SK-N-SH (cell line): ENCODE results near the gene LDHD. TPM values are rescaled to one million over a fixed set of nuclear protein-coding genes. Genes with fewer than 3 reads are reported as not detected.

ENCODE experiments used
- CTCF ChIA-PET: fragments of 300-600, 350-600 bp; formaldehyde crosslinking; extraction: SDS; loops from one replicate; lab custom pipeline; 2021; lab: Yijun Ruan, JAX
- POLR2A ChIA-PET: fragments of 350-600 bp; sonication (Branson Sonifier 250); formaldehyde crosslinking; extraction: SDS; loops from one replicate; lab custom pipeline; 2020; ENCODE audit warnings: antibody characterized with exemption, inconsistent platforms; lab: Yijun Ruan, JAX
- DNase-seq: peaks from one replicate; pipeline ENCODE4 v3.0.0; 2012
- H2AFZ ChIP-seq: fragments of 200-600 bp; sonication (generic); 2 replicates; pipeline ENCODE4 v1.8.1; 2016; ENCODE audit warnings: antibody characterized with exemption, mild to moderate bottlenecking, low read depth
- H3F3A ChIP-seq: fragments of 200-600 bp; sonication (generic); replicated peaks from 2 replicates; pipeline ENCODE3; 2016; ENCODE audit warnings: antibody characterized with exemption, mild to moderate bottlenecking; ENCODE audit not compliant: insufficient read depth
- H3K27ac ChIP-seq, 2 experiments: fragments of 200-500 bp in 1 of 2; fragments of 200-600 bp in 1 of 2; sonication (Bioruptor generic) in 1 of 2; sonication (generic), shearing (Covaris generic) in 1 of 2; 2 replicates each; pipeline versions ENCODE4 v1.5.1 to v1.6.1; 2014 to 2016; ENCODE audit warnings: low read depth in 2 of 2, inconsistent platforms in 1 of 2, low read length in 1 of 2, mild to moderate bottlenecking in 1 of 2, mixed read lengths in 1 of 2
- H3K27me3 ChIP-seq: fragments of 200-600 bp; sonication (generic), shearing (Covaris generic); 2 replicates; pipeline ENCODE4 v1.6.1; 2016; ENCODE audit warnings: mixed run types; ENCODE audit not compliant: insufficient read depth
- H3K36me3 ChIP-seq, 2 experiments: fragments of 200-500 bp in 1 of 2; fragments of 200-600 bp in 1 of 2; sonication (Bioruptor generic) in 1 of 2; sonication (generic) in 1 of 2; replicated peaks in 1 of 2; 2 replicates each; pipeline versions ENCODE3 to v1.5.1; 2014 to 2016; ENCODE audit warnings: low read length in 1 of 2, mild to moderate bottlenecking in 1 of 2; ENCODE audit not compliant: insufficient read depth in 2 of 2, control insufficient read depth in 1 of 2
- H3K4me1 ChIP-seq, 2 experiments: fragments of 200-500 bp in 1 of 2; fragments of 200-600 bp in 1 of 2; sonication (Bioruptor generic) in 1 of 2; sonication (generic), shearing (Covaris generic) in 1 of 2; 2 replicates each; pipeline versions ENCODE4 v1.5.1 to v1.6.1; 2014 to 2016; ENCODE audit warnings: low read depth in 1 of 2, low read length in 1 of 2, mixed run types in 1 of 2; ENCODE audit not compliant: insufficient read depth in 2 of 2, control insufficient read depth in 1 of 2
- H3K4me2 ChIP-seq: fragments of 200-600 bp; sonication (generic), shearing (Covaris generic); 2 replicates; pipeline ENCODE4 v1.6.1; 2017; ENCODE audit warnings: mixed run types
- H3K4me3 ChIP-seq, 2 experiments: fragments of 200-500 bp in 1 of 2; fragments of 200-600 bp in 1 of 2; sonication (Bioruptor generic) in 1 of 2; sonication (generic), shearing (Covaris generic) in 1 of 2; 2 replicates each; pipeline versions ENCODE4 v1.5.1 to v1.8.1; 2014 to 2016; ENCODE audit warnings: low read depth in 2 of 2, inconsistent platforms in 1 of 2, low read length in 1 of 2, mild to moderate bottlenecking in 1 of 2, mixed read lengths in 1 of 2, moderate library complexity in 1 of 2
- H3K79me2 ChIP-seq: fragments of 200-600 bp; sonication (generic); 2 replicates; pipeline ENCODE4 v1.8.1; 2017; ENCODE audit warnings: mild to moderate bottlenecking; ENCODE audit not compliant: insufficient read depth
- H3K9ac ChIP-seq: fragments of 200-600 bp; sonication (generic); 2 replicates; pipeline ENCODE4 v1.6.1; 2017; ENCODE audit warnings: mixed run types
- H3K9me2 ChIP-seq: fragments of 200-600 bp; sonication (generic); 2 replicates; pipeline ENCODE4 v1.6.1; 2017; ENCODE audit warnings: mixed run types
- H3K9me3 ChIP-seq: fragments of 200-600 bp; sonication (generic); 2 replicates; pipeline ENCODE4 v1.6.1; 2017; ENCODE audit warnings: mixed run types, mild to moderate bottlenecking, moderate library complexity
- H4K20me1 ChIP-seq: fragments of 200-600 bp; sonication (generic); 2 replicates; pipeline ENCODE4 v1.6.1; 2017; ENCODE audit warnings: mild to moderate bottlenecking, mixed run types; ENCODE audit not compliant: insufficient read depth
- ELF1 ChIP-seq: IDR thresholded peaks from 2 replicates; pipeline ENCODE4 v1.4.0; 2012
- EP300 ChIP-seq, 2 experiments: IDR thresholded peaks; 2 replicates each; pipeline versions ENCODE4 v1.4.0 to v1.6.1; 2012; ENCODE audit warnings: borderline replicate concordance in 1 of 2, low read depth in 1 of 2, low read length in 1 of 2
- GABPA ChIP-seq: IDR thresholded peaks from 2 replicates; pipeline ENCODE4 v1.4.0; 2012; ENCODE audit warnings: low read depth, mild to moderate bottlenecking
- JUND ChIP-seq: IDR thresholded peaks from 2 replicates; pipeline ENCODE4 v1.4.0; 2012
- NRF1 ChIP-seq: IDR thresholded peaks from 2 replicates; pipeline ENCODE4 v1.6.1; 2012; ENCODE audit warnings: low read depth, mild to moderate bottlenecking, low read length
- RAD21 ChIP-seq: IDR thresholded peaks from 2 replicates; pipeline ENCODE4 v1.6.1; 2012; ENCODE audit warnings: mild to moderate bottlenecking, low read length
- RCOR1 ChIP-seq: fragments of 150-350 bp; IDR thresholded peaks from 2 replicates; pipeline ENCODE4 v1.6.1; 2017; ENCODE audit warnings: antibody characterized with exemption, low read length
- RXRA ChIP-seq: IDR thresholded peaks from 2 replicates; pipeline ENCODE4 v1.4.0; 2012; ENCODE audit warnings: low read depth, mild to moderate bottlenecking, borderline replicate concordance
- SIN3A ChIP-seq: IDR thresholded peaks from 2 replicates; pipeline ENCODE4 v1.6.1; 2012; ENCODE audit warnings: low read depth, mild to moderate bottlenecking, low read length, moderate library complexity, borderline replicate concordance
- SMC3 ChIP-seq: IDR thresholded peaks from 2 replicates; pipeline ENCODE4 v1.6.1; 2012; ENCODE audit warnings: low read depth, low read length, improper control_type of control experiment
- TAF1 ChIP-seq: IDR thresholded peaks from 2 replicates; pipeline ENCODE4 v1.6.1; 2012; ENCODE audit warnings: low read depth, mild to moderate bottlenecking, low read length, moderate library complexity, borderline replicate concordance
- TCF12 ChIP-seq: IDR thresholded peaks from 2 replicates; pipeline ENCODE4 v1.4.0; 2012
- WGBS: methylation state at CpG from one replicate; pipeline ENCODE4 v1.1.6; 2017; ENCODE audit warnings: low lambda C conversion rate; 5-methylcytosine and 5-hydroxymethylcytosine counted together
- polyA plus RNA-seq, 3 experiments: library from polyadenylated mRNA; depleted of rRNA; stranded (reverse); fragments of >200 nt; gene quantifications; 2 replicates each; pipeline ENCODE4 v1.2.3, GENCODE V29; 2012
- TF ChIP-seq, protein P1 (sequence below): IDR thresholded peaks from 2 replicates; pipeline ENCODE4 v1.4.0; 2012; ENCODE audit warnings: low read depth
- TF ChIP-seq, protein P2 (sequence below): fragments of 200-600 bp; sonication (generic); IDR thresholded peaks from 2 replicates; pipeline ENCODE4 v1.6.1; 2017; ENCODE audit warnings: antibody characterized with exemption, mild to moderate bottlenecking, moderate library complexity
- TF ChIP-seq, protein P3 (sequence below): IDR thresholded peaks from 2 replicates; pipeline ENCODE4 v1.4.0; 2012; ENCODE audit warnings: low read depth, borderline replicate concordance
- TF ChIP-seq, protein P4 (sequence below): IDR thresholded peaks from 2 replicates; pipeline ENCODE4 v1.4.0; 2012; ENCODE audit warnings: low read depth, borderline replicate concordance
- TF ChIP-seq, protein P5 (sequence below): IDR thresholded peaks from 2 replicates; pipeline ENCODE4 v1.6.1; 2012; ENCODE audit warnings: mild to moderate bottlenecking, low read depth, low read length, moderate library complexity

LDHD gene
- polyA plus RNA-seq, 1 of the 3 experiments (the other 2 are of a cell fraction) = 0.53 TPM

DNA sequence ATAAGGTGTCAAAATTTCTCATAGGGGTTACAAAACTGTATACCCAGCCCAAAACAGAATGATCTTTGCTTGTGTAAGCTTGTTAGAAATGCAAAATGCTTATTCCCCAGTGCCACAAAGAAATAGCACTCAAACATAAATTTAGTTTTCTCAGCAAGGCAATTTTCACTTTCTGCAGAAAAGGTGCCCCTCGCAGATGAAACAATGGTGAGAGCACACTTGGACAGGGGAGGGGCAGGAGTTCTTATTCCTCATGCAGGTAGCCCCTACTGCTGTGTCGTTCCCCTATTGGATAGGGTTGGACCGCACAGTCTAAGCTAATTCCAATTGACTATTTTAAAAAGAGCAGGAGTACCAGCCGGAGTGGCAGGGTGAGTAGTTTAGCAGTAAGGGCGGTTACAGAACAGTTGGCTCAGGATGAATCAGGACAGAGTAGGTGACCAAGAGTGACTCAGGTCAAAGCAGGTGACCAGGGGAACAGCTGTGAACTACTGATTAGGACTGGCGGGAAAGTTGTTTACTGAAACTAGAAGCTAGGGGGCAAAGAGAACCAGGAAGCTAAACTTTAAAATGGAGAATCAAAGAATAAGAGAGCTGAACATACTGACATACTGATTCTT is 5.5 kb upstream of the LDHD start:
- H3K36me3 ChIP-seq = no peaks in the 10 kb centered on the region
- H2AFZ ChIP-seq = no peak overlapping the region
- no peaks in the 10 kb centered on the region for H3K79me2 ChIP-seq
- H4K20me1 ChIP-seq = no peaks in the 10 kb centered on the region
- no peak overlapping the region for H3K27ac ChIP-seq
- 0 out of 2 replicates have a peak, but pooled peaks cover 8% of the 10 kb centered on the region for H3K9me3 ChIP-seq
- CTCF ChIA-PET = interaction anchor here (1.0 to 2.4 kb wide), 4 partner anchors 11 to 310 kb away, joined by 3 to 11 read pairs (median 6); partner anchors contain the start of gene ZNRF1
- H3F3A ChIP-seq = no peaks in the 10 kb centered on the region
- DNase-seq = no peak
- no peaks in the 10 kb centered on the region for H3K27me3 ChIP-seq
- H3K4me2 ChIP-seq = no peak overlapping the region
- H3K9ac ChIP-seq = no peak overlapping the region
- no peaks in the 10 kb centered on the region for H3K4me1 ChIP-seq
- WGBS = 69% methylated on average over 6 of the region's 6 CpGs
- POLR2A ChIA-PET = no interaction called here
- TF ChIP-seq RCOR1 = no peak
- TF ChIP-seq, protein P1, sequence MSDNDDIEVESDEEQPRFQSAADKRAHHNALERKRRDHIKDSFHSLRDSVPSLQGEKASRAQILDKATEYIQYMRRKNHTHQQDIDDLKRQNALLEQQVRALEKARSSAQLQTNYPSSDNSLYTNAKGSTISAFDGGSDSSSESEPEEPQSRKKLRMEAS = no peak
- no peak for TF ChIP-seq GABPA
- TF ChIP-seq JUND = no peak
- TF ChIP-seq SIN3A = no peak
- no peak for TF ChIP-seq RAD21
- no peak for TF ChIP-seq EP300 (IDR thresholded peaks at IDR 0.05; ENCODE audit: borderline replicate concordance in 1 of 2, low read depth in 1 of 2, low read length in 1 of 2)
- no peak for TF ChIP-seq TAF1
- no peak for TF ChIP-seq TCF12
- TF ChIP-seq, protein P2, sequence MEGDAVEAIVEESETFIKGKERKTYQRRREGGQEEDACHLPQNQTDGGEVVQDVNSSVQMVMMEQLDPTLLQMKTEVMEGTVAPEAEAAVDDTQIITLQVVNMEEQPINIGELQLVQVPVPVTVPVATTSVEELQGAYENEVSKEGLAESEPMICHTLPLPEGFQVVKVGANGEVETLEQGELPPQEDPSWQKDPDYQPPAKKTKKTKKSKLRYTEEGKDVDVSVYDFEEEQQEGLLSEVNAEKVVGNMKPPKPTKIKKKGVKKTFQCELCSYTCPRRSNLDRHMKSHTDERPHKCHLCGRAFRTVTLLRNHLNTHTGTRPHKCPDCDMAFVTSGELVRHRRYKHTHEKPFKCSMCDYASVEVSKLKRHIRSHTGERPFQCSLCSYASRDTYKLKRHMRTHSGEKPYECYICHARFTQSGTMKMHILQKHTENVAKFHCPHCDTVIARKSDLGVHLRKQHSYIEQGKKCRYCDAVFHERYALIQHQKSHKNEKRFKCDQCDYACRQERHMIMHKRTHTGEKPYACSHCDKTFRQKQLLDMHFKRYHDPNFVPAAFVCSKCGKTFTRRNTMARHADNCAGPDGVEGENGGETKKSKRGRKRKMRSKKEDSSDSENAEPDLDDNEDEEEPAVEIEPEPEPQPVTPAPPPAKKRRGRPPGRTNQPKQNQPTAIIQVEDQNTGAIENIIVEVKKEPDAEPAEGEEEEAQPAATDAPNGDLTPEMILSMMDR = no peak
- TF ChIP-seq ELF1 = no peak
- TF ChIP-seq, protein P3, sequence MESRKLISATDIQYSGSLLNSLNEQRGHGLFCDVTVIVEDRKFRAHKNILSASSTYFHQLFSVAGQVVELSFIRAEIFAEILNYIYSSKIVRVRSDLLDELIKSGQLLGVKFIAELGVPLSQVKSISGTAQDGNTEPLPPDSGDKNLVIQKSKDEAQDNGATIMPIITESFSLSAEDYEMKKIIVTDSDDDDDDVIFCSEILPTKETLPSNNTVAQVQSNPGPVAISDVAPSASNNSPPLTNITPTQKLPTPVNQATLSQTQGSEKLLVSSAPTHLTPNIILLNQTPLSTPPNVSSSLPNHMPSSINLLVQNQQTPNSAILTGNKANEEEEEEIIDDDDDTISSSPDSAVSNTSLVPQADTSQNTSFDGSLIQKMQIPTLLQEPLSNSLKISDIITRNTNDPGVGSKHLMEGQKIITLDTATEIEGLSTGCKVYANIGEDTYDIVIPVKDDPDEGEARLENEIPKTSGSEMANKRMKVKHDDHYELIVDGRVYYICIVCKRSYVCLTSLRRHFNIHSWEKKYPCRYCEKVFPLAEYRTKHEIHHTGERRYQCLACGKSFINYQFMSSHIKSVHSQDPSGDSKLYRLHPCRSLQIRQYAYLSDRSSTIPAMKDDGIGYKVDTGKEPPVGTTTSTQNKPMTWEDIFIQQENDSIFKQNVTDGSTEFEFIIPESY = no peak
- no peak for TF ChIP-seq NRF1
- no peaks in the 10 kb centered on the region for H3K9me2 ChIP-seq
- H3K4me3 ChIP-seq = no peak overlapping the region

DNA sequence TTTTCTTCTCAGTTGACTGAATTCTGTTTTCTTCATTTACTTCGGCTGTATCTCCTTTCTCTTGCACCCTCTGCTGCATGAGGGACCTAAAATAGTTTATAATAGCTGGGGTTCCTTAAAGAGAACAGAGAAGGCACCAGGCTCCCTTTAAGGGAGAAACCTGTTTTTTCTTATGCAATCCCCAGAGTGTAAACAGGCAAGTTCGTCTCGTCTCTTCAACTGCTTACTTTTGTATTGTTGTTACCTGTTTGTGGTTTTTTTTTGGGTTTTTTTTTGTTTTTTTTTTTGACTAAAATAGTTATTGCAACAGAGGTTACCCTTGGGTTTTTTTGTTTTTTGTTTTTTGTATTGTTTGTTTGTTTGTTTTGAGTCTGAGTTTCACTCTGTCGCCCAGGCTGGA is 3.7 kb upstream of the LDHD start:
- Histone ChIP-seq H3K4me1 (peaks cover 0 to 5% of the 10 kb centered on the region in 2 experiments; a peak in 1 of 4 replicates), H3K4me2 (no peak overlapping the region), H3K27me3 (no peaks in the 10 kb centered on the region), H3K4me3 (no peak overlapping the region), H4K20me1 (no peaks in the 10 kb centered on the region), H3K9me2 (no peaks in the 10 kb centered on the region), H3K36me3 (no peaks in the 10 kb centered on the region), H3F3A (no peaks in the 10 kb centered on the region), H3K79me2 (no peaks in the 10 kb centered on the region), H3K9me3 (0 out of 2 replicates have a peak, but pooled peaks cover 8% of the 10 kb centered on the region), H3K27ac (no peak overlapping the region)
- ChIA-PET POLR2A (interaction anchor here (0.7 kb wide), 1 partner anchor 135 kb away, joined by 3 read pairs; the partner anchor contains the start of gene WDR59), CTCF (interaction anchor here (0.6 to 2.5 kb wide), 6 partner anchors 9 to 258 kb away, joined by 3 to 15 read pairs (median 8); partner anchors contain the start of gene ZNRF1)
- WGBS = 78% methylated on average over 4 of the region's 4 CpGs
- no peak for TF ChIP-seq RXRA
- TF ChIP-seq, protein P4, sequence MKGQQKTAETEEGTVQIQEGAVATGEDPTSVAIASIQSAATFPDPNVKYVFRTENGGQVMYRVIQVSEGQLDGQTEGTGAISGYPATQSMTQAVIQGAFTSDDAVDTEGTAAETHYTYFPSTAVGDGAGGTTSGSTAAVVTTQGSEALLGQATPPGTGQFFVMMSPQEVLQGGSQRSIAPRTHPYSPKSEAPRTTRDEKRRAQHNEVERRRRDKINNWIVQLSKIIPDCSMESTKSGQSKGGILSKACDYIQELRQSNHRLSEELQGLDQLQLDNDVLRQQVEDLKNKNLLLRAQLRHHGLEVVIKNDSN = no peak
- TF ChIP-seq SMC3 = no peak
- TF ChIP-seq, protein P5, sequence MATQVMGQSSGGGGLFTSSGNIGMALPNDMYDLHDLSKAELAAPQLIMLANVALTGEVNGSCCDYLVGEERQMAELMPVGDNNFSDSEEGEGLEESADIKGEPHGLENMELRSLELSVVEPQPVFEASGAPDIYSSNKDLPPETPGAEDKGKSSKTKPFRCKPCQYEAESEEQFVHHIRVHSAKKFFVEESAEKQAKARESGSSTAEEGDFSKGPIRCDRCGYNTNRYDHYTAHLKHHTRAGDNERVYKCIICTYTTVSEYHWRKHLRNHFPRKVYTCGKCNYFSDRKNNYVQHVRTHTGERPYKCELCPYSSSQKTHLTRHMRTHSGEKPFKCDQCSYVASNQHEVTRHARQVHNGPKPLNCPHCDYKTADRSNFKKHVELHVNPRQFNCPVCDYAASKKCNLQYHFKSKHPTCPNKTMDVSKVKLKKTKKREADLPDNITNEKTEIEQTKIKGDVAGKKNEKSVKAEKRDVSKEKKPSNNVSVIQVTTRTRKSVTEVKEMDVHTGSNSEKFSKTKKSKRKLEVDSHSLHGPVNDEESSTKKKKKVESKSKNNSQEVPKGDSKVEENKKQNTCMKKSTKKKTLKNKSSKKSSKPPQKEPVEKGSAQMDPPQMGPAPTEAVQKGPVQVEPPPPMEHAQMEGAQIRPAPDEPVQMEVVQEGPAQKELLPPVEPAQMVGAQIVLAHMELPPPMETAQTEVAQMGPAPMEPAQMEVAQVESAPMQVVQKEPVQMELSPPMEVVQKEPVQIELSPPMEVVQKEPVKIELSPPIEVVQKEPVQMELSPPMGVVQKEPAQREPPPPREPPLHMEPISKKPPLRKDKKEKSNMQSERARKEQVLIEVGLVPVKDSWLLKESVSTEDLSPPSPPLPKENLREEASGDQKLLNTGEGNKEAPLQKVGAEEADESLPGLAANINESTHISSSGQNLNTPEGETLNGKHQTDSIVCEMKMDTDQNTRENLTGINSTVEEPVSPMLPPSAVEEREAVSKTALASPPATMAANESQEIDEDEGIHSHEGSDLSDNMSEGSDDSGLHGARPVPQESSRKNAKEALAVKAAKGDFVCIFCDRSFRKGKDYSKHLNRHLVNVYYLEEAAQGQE = no peak
- no peak for TF ChIP-seq RCOR1
- TF ChIP-seq, all 33 proteins: peak for 0
- Histone ChIP-seq H3K9ac (no peak overlapping the region), H2AFZ (no peak overlapping the region)
- DNase-seq = no peak
